Measurements from ENCODE around the gene MATN3. TPM values are rescaled to one million over a fixed set of nuclear protein-coding genes. Genes with fewer than 3 reads are reported as not detected.

The MATN3 gene
- total RNA-seq, 2 donors from 2014 or later, result not detected

DNA sequence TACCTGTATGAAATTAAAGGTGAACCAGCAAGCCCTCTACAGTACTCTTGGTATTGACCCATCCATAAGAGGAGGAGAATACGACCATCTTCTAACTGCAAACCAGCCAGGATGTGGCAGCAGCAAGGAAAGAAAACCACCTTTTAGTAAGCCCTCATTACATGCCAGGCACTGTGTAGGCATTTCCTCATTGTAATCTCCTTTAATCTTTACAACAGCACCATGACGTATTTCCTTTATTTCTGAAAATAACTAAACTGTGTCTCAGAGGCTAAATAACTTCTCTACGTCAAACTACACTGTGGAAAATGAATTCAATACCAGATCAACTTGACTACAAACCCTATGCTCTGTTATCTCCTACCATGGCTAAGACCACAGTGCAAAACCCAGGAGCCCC, 40.8 kb downstream of the MATN3 start:
- Histone ChIP-seq H3K4me1 (no peaks in the 10 kb centered on the region), H3K27ac (no peak overlapping the region), H3K9me3 (no peaks in the 10 kb centered on the region), H3K4me3 (no peak overlapping the region), H3K27me3 (no peaks in the 10 kb centered on the region), H3K36me3 (replicated peaks in 1 of 2; ENCODE audit: insufficient read depth in 1 of 2, low read depth in 2 of 2) (peaks cover 0 to 2% of the 10 kb centered on the region in 2 donors)
- DNase-seq, result no peak
- no peak for TF ChIP-seq POLR2A (IDR thresholded peaks at IDR 0.05)
- TF ChIP-seq, protein P1, sequence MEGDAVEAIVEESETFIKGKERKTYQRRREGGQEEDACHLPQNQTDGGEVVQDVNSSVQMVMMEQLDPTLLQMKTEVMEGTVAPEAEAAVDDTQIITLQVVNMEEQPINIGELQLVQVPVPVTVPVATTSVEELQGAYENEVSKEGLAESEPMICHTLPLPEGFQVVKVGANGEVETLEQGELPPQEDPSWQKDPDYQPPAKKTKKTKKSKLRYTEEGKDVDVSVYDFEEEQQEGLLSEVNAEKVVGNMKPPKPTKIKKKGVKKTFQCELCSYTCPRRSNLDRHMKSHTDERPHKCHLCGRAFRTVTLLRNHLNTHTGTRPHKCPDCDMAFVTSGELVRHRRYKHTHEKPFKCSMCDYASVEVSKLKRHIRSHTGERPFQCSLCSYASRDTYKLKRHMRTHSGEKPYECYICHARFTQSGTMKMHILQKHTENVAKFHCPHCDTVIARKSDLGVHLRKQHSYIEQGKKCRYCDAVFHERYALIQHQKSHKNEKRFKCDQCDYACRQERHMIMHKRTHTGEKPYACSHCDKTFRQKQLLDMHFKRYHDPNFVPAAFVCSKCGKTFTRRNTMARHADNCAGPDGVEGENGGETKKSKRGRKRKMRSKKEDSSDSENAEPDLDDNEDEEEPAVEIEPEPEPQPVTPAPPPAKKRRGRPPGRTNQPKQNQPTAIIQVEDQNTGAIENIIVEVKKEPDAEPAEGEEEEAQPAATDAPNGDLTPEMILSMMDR (IDR thresholded peaks at IDR 0.05), result no peak
- WGBS, 2 donors, result 72 to 83% methylated on average over 3 of the region's 3 CpGs
- intact Hi-C loops (cut with DNase I), result no loop called here
- no peak for ATAC-seq

DNA sequence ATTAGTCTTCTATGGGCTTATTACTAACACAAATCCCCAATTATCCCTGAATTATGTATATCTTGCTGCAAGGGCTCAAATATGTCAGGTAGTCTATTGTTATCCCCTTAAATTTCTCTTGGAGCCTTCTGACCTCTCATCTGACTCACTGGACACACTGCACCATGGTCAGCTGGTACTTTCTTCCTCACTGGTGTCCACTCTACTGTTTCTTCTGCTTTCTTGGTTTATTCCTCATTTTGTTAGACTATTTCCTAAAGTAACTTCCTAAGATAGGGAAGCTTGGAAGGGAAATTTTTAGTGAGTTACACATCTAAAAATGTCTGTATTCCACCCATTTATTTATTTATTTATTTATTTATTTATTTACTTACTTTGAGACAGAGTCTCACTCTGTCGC, 49.1 kb downstream of the MATN3 start:
- no peaks in the 10 kb centered on the region for H3K36me3 ChIP-seq (replicated peaks in 1 of 2; ENCODE audit: insufficient read depth in 1 of 2, low read depth in 2 of 2)
- H3K27me3 ChIP-seq, result no peaks in the 10 kb centered on the region
- no peaks in the 10 kb centered on the region for H3K4me1 ChIP-seq
- 93 to 100% methylated on average over 1 of the region's 1 CpG for WGBS, 2 donors
- intact Hi-C loops (cut with DNase I), result no loop called here
- H3K4me3 ChIP-seq, result no peak overlapping the region
- ATAC-seq (no peak), DNase-seq (no peak)
- H3K9me3 ChIP-seq, result no peaks in the 10 kb centered on the region
- no peak overlapping the region for H3K27ac ChIP-seq
- no peak for TF ChIP-seq POLR2A (IDR thresholded peaks at IDR 0.05)
- TF ChIP-seq, protein P1 (IDR thresholded peaks at IDR 0.05), result no peak

DNA sequence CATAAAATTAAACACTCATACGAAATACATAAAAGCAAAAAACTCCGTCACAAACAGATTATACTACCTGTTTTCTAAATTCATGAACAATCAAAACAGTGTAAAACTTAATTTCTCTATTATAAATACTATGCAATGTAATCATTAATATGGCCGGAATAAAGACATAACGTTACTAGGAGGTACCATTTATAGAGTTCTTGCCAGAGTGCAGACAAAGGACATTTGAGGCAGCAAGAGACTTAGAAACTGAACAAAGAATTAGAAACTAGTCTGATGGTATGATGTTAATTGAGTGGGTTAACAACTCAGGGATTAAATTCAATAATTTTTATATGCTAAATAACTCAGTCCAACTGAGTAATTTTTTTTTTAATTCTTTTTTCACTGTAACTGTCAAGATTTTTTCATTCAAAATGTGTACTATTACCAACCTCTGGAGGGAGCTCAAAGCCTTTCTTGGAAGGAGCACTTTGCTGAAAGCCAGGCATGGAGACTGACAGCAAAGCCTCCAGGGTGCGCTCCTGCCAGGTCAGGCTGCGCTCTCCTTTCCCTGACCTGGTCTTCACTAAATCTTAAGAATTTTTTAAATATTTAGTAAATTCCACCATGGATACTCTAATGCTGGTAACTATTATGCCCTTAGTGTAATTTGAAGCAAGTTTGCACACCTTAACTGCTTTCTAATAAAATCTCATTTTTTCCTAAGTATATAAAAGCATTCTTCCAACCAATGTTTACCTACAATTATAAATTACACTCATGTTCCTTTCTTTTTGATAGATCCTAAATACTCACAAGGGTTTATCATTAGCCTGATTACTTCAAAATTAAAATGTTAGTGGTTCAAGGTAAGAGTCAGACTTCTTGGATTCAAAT, 56.7 kb downstream of the MATN3 start:
- H3K27ac ChIP-seq, result no peak overlapping the region
- DNase-seq, result peak; percentile 46 to 68 (median 60)
- H3K27me3 ChIP-seq, result no peaks in the 10 kb centered on the region
- intact Hi-C loops (cut with DNase I), result no loop called here
- H3K4me3 ChIP-seq, result no peak overlapping the region
- peak; percentile 84 for ATAC-seq
- H3K4me1 ChIP-seq, result peaks cover 5% of the 10 kb centered on the region
- no peaks in the 10 kb centered on the region for H3K36me3 ChIP-seq (replicated peaks in 1 of 2; ENCODE audit: insufficient read depth in 1 of 2, low read depth in 2 of 2)
- no peaks in the 10 kb centered on the region for H3K9me3 ChIP-seq
- WGBS, 2 donors, result 46 to 47% methylated on average over 6 of the region's 6 CpGs
- no peak for TF ChIP-seq POLR2A (IDR thresholded peaks at IDR 0.05)
- TF ChIP-seq, protein P1 (IDR thresholded peaks at IDR 0.05), result peak; percentile 53 to 83 (median 75)

DNA sequence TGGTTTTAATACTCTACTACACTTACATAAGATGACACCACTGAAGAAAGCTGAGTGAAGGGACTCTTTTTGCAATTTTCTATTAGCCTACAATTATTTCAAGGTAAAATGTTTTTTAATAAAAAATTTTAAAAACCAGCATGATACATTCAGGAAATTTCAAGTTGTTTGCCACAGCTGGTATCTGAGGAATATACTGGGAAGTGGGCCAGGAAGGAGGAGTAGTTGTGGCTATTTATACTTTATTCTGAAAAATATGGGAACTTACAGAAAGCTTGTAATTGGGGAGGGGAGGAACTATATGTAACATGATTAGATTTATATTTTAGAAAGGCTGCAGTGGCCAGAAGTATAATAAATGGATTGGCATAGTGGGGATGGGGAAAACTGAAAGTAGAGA, 63.4 kb downstream of the MATN3 start:
- intact Hi-C loops (cut with DNase I), result no loop called here
- Histone ChIP-seq H3K27ac (no peak overlapping the region), H3K9me3 (no peaks in the 10 kb centered on the region), H3K27me3 (no peaks in the 10 kb centered on the region), H3K4me1 (no peaks in the 10 kb centered on the region), H3K36me3 (replicated peaks in 1 of 2; ENCODE audit: insufficient read depth in 1 of 2, low read depth in 2 of 2) (no peaks in the 10 kb centered on the region), H3K4me3 (no peak overlapping the region)
- DNase-seq, result no peak
- ATAC-seq, result no peak
- no peak for TF ChIP-seq POLR2A (IDR thresholded peaks at IDR 0.05)
- TF ChIP-seq, protein P1 (IDR thresholded peaks at IDR 0.05), result no peak
